Neural cell (in vitro differentiated cells): ENCODE results near the gene DAG1.

Source experiments
- EZH2 ChIP-seq: fragments of 200-600, 300-800 bp; shearing (Covaris generic), sonication (generic); IDR thresholded peaks from 2 replicates; pipeline ENCODE4 v1.6.1; 2014; ENCODE audit warnings: antibody characterized with exemption, low read length, borderline replicate concordance, mild to moderate bottlenecking; ENCODE audit not compliant: insufficient read depth, poor library complexity, severe bottlenecking
- POLR2AphosphoS5 ChIP-seq: IDR thresholded peaks from 2 replicates; pipeline ENCODE4 v1.6.1; 2012

DNA sequence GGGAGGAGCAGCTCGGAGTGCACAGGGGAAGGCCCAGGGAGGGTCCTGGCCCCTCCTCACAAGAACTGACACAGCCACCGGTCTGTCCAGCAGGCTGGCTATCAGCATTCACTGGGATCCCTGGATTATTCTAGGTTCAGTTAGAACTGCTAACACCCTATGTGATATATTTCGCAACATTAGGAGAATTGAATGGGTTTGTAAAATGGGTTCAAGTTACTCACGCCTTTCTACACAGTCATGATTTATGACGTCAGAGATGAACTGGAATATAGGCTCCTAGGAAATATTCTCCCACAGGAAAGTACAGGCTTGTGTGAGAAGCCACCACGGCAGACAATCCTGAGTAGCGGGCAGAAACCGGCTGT lies 83.2 kb downstream of the DAG1 start:
- TF ChIP-seq EZH2 (no peak), POLR2AphosphoS5 (no peak)
